Nephron progenitor cell (in vitro differentiated cells): ENCODE results near the gene SORL1.

Experiments
- DNase-seq: peaks from one replicate; pipeline ENCODE4 v3.0.0; 2021
- H3K27ac Mint-ChIP-seq: 2 replicates; pipeline ENCODE4 v1.8.0; 2021; ENCODE audit warnings: mild to moderate bottlenecking, moderate library complexity, mixed read lengths
- H3K27me3 Mint-ChIP-seq: 2 replicates; pipeline ENCODE4 v1.8.0; 2021; ENCODE audit warnings: mild to moderate bottlenecking, low read depth, mixed read lengths; ENCODE audit not compliant: poor library complexity
- H3K36me3 Mint-ChIP-seq: 2 replicates; pipeline ENCODE4 v1.8.0; 2021; ENCODE audit warnings: low read depth, mixed read lengths
- H3K4me1 Mint-ChIP-seq: 2 replicates; pipeline ENCODE4 v1.8.0; 2021; ENCODE audit warnings: mixed read lengths
- H3K4me3 Mint-ChIP-seq: 2 replicates; pipeline ENCODE4 v1.8.0; 2021; ENCODE audit warnings: mild to moderate bottlenecking, moderate library complexity, mixed read lengths
- H3K9me3 Mint-ChIP-seq: 2 replicates; pipeline ENCODE4 v1.8.0; 2021; ENCODE audit warnings: mild to moderate bottlenecking, moderate library complexity, mixed read lengths
- TF ChIP-seq, protein P1 (sequence below): fragments of 200-600 bp; sonication (generic); IDR thresholded peaks from 2 replicates; pipeline ENCODE4 v1.5.0; 2021; ENCODE audit warnings: antibody characterized with exemption

The SORL1 gene

DNA sequence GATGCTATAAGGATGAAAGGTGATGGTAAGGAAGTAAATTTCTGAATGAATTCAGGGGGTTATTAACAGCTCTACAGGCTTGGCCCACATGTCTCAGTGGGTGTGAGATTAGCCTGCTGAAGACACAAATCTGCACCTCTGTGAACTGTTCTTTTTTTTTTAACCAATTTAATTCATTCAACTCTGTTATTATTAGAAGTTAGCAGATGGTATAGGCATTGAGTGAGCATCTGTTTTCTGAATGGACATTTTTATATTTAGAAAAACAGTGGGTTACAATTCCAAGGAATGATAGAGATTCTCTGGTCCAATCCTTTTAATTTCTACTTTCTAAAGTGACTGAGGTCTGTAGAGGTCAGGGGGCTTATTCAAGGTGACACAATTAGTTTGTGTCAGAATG is 122.7 kb downstream of the SORL1 start:
- TF ChIP-seq, protein P1, sequence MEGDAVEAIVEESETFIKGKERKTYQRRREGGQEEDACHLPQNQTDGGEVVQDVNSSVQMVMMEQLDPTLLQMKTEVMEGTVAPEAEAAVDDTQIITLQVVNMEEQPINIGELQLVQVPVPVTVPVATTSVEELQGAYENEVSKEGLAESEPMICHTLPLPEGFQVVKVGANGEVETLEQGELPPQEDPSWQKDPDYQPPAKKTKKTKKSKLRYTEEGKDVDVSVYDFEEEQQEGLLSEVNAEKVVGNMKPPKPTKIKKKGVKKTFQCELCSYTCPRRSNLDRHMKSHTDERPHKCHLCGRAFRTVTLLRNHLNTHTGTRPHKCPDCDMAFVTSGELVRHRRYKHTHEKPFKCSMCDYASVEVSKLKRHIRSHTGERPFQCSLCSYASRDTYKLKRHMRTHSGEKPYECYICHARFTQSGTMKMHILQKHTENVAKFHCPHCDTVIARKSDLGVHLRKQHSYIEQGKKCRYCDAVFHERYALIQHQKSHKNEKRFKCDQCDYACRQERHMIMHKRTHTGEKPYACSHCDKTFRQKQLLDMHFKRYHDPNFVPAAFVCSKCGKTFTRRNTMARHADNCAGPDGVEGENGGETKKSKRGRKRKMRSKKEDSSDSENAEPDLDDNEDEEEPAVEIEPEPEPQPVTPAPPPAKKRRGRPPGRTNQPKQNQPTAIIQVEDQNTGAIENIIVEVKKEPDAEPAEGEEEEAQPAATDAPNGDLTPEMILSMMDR = no peak
- Mint-ChIP-seq H3K27me3 (peaks cover 12% of the 10 kb centered on the region), H3K27ac (no peak overlapping the region), H3K9me3 (peaks cover 11% of the 10 kb centered on the region), H3K4me1 (peaks cover 64% of the 10 kb centered on the region), H3K36me3 (peaks cover 67% of the 10 kb centered on the region), H3K4me3 (no peak overlapping the region)
- DNase-seq = no peak

DNA sequence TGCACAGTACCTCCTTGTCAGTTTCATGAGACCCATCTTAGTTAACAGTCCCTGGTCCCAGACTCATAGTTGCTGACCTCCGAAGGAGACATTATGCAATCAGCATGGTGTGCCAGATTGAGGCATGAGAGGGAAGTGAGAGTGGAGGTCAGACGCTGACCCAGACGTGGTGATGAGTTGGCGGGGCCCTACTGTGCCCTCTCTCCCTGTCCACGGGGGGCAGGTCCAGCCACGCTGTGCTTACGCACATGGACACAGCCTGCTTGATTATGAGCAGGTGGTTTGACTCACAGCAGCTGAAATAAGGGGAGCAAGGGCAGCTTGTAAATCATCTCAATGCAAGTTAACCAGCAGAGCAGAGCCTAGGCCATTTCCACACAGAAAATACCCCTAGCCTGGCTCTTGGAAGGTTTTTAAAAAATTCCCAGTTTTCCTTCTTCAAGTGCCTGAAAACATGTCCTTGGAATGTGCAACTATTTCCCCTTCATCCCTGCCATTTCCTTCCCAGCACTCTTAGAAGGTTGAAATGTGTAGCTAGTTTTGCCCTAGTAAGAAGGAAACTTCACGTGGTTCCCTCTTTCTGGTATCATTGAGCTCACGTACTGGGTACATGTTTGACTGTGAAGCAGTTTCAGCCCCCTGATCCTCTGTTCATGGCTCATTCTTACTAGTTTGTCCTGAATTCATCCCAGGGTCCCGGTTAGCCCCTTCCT is 123.3 kb downstream of the SORL1 start:
- Mint-ChIP-seq H3K4me3 (peak overlapping the region; percentile 3), H3K27ac (peak overlapping the region; percentile 83), H3K9me3 (peaks cover 17% of the 10 kb centered on the region), H3K4me1 (peaks cover 61% of the 10 kb centered on the region), H3K36me3 (peaks cover 67% of the 10 kb centered on the region), H3K27me3 (peaks cover 12% of the 10 kb centered on the region)
- TF ChIP-seq, protein P1 = no peak
- DNase-seq = no peak

DNA sequence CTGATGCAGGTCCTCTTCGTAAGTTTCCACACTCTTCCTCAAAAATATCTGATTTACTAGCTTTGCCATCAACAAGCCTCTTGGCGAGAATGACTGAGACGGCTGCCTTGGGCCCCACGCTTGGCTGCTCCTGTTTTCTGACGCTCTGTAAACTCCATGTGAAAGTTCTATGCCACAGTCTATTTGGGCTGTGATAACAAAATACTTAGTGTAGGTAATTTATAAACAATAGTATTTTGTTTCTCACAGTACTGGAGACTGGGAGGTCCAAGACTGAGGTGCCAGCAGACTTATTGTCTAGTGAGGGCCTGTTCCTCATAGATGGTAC is 123.8 kb downstream of the SORL1 start:
- no peak for DNase-seq
- peak overlapping the region; percentile 3 for H3K4me3 Mint-ChIP-seq
- peaks cover 67% of the 10 kb centered on the region for H3K36me3 Mint-ChIP-seq
- peaks cover 59% of the 10 kb centered on the region for H3K4me1 Mint-ChIP-seq
- peak overlapping the region; percentile 83 for H3K27ac Mint-ChIP-seq
- H3K9me3 Mint-ChIP-seq = peaks cover 22% of the 10 kb centered on the region
- peaks cover 12% of the 10 kb centered on the region for H3K27me3 Mint-ChIP-seq
- TF ChIP-seq, protein P1 = no peak

DNA sequence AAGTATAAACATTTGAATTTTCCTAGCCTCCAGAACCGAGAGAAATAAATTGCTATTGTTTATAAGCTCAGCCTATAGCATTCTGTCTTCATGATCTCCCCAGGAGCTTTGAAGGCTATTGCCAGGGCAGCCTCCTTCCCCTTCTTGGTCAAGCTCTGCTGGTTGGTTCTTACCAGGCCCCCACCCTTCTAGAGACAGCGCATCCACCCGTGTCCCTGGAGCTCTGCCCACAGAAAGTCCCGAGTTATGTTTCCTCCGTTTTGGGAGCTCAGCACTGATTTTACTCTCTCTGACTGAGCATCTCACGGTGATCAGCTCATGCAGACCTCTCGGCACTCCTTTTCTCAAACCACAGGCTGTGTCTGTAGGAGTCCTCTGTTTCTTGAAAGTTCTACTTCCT is 124.4 kb downstream of the SORL1 start:
- peaks cover 8% of the 10 kb centered on the region for H3K27me3 Mint-ChIP-seq
- no peak overlapping the region for H3K4me3 Mint-ChIP-seq
- H3K4me1 Mint-ChIP-seq = peaks cover 53% of the 10 kb centered on the region
- H3K9me3 Mint-ChIP-seq = peaks cover 28% of the 10 kb centered on the region
- DNase-seq = no peak
- TF ChIP-seq, protein P1 = no peak
- peak overlapping the region; percentile 83 for H3K27ac Mint-ChIP-seq
- H3K36me3 Mint-ChIP-seq = peaks cover 71% of the 10 kb centered on the region

DNA sequence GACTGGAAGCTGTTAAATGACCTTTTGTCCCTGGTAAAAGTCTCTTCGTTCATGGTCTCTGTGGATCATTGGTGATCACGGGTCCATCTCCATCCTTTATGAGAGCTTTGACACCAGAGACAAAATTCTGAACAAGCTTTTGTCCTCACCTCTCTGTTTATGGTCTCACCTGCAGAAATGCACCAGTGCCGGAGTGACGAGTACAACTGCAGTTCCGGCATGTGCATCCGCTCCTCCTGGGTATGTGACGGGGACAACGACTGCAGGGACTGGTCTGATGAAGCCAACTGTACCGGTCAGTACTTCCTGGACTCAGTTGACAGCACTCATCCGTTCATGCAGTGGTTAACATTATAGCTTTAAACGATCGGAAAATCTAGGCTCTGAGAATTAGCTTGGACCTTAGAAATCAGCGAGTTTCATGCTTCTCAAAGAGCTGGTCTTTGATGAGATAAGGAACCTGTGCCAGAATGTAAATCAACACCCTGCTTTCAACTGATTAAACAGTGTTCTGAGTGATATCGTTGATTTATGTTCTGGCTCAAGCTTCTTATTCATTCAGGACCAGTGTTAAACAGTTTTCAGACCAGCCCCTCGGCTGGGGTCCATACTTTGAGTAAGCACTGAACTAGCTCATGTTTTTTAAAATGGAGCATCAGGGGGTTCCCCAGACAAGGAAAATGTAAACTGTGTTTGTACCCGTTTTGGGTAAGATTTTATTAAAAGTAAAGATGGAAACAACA is 125.2 kb downstream of the SORL1 start:
- TF ChIP-seq, protein P1 = no peak
- no peak for DNase-seq
- H3K4me1 Mint-ChIP-seq = peaks cover 46% of the 10 kb centered on the region
- H3K27ac Mint-ChIP-seq = no peak overlapping the region
- H3K36me3 Mint-ChIP-seq = peaks cover 78% of the 10 kb centered on the region
- H3K9me3 Mint-ChIP-seq = peaks cover 28% of the 10 kb centered on the region
- H3K4me3 Mint-ChIP-seq = no peak overlapping the region
- H3K27me3 Mint-ChIP-seq = peaks cover 8% of the 10 kb centered on the region
